GM12874 (cell line): ENCODE measurements around the gene KCNIP1.

Experiments
- CTCF ChIP-seq: IDR thresholded peaks from 2 replicates; pipeline ENCODE4 v1.5.1; 2011; ENCODE audit warnings: low read depth, mild to moderate bottlenecking, control low read depth, low read length, moderate library complexity; ENCODE audit not compliant: insufficient read depth

Gene KCNIP1

GRCh38 chr5:170603578-170604565 lies 100.1 kb downstream of the KCNIP1 start:
- TF ChIP-seq CTCF = peak; percentile 73

DNA sequence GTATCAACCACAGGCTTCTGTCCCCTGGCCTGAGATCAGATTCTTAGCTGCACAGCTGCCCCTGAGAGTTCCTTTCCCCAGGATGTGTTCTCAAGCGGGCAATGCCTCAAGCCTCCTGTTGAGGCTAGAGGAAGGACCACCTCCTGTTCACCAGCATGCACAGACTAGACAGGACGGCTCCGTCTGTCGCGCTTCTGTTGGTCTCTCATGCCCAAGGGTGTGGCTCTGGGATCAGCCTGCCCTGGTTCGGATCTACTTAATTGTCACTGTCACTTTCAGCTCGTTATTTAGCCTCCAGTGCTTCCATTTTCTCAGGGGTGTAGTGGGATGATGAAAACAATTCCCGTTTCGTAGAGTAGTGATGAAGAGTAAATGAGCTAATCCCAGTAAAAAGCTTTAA lies 103.1 kb downstream of the KCNIP1 start:
- TF ChIP-seq CTCF = no peak

DNA sequence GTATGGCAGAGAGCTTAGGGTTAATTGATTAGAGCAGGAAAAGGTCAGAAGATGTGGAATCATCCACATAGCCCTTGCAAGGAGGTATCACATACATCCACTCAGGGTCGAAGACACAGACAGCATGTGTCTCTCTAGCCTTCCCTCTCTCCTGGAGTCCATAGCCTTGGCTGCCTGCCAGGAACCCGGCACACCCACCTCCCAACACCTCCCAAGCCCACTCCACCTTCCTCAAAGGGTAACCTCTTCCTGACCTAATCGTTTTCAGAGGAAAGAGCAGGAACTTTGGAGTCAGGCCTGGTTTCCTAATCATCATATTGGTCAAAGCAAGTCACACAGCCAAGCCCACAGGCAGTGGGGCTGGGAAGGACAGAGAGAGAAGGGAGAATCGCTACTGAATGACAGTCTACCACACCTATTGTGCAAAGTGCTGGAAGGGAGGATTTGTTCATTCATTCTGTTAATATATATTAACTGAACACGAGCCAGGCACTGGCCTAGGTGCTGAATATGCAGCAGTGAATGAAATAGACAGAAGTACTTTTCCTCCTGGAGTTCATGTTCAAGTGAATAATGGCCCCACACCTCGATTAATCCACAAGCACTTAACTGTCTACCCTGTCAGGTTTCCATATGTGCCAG lies 107.8 kb downstream of the KCNIP1 start:
- TF ChIP-seq CTCF = no peak

GRCh38 chr5:170612256-170612678 lies 108.4 kb downstream of the KCNIP1 start:
- TF ChIP-seq CTCF = no peak

GRCh38 chr5:170614065-170614490 lies 110.3 kb downstream of the KCNIP1 start:
- no peak for TF ChIP-seq CTCF

- no peak for TF ChIP-seq CTCF
Observed at GRCh38 chr5:170614720-170615119, 110.9 kb downstream of the KCNIP1 start.
